ENCODE measurements around the gene ZBTB7C.
A peak's percentile ranks its signal among the peaks of the same experiment; 100 is the strongest.

GRCh38 chr18:48028081-48028480, 381.1 kb downstream of the ZBTB7C start:
- TF ChIP-seq, protein P1, sequence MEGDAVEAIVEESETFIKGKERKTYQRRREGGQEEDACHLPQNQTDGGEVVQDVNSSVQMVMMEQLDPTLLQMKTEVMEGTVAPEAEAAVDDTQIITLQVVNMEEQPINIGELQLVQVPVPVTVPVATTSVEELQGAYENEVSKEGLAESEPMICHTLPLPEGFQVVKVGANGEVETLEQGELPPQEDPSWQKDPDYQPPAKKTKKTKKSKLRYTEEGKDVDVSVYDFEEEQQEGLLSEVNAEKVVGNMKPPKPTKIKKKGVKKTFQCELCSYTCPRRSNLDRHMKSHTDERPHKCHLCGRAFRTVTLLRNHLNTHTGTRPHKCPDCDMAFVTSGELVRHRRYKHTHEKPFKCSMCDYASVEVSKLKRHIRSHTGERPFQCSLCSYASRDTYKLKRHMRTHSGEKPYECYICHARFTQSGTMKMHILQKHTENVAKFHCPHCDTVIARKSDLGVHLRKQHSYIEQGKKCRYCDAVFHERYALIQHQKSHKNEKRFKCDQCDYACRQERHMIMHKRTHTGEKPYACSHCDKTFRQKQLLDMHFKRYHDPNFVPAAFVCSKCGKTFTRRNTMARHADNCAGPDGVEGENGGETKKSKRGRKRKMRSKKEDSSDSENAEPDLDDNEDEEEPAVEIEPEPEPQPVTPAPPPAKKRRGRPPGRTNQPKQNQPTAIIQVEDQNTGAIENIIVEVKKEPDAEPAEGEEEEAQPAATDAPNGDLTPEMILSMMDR (conservative IDR thresholded peaks at IDR 0.05; ENCODE audit: low read length): peak; percentile 46
- no peak for TF ChIP-seq EZH2phosphoT487 (IDR thresholded peaks at IDR 0.05; ENCODE audit: borderline replicate concordance)

Data from Loucy (cell line).